Trophoblast cell (in vitro differentiated cells and primary cell): ENCODE results near the gene FATE1.
"Not testable (repeated sequence)": the region's sequence is repeated elsewhere in the genome, so short reads cannot be mapped to it uniquely, and the experiment has no call there.

Source experiments
- DNase-seq, 2 donors: peaks; one replicate each; pipeline ENCODE4 v3.0.0-alpha.2; 2016
- H2AFZ ChIP-seq: 2 replicates; pipeline ENCODE4 v1.6.1; 2013; ENCODE audit warnings: low read length, moderate library complexity, mild to moderate bottlenecking; ENCODE audit not compliant: insufficient read depth, poor library complexity
- H2AK5ac ChIP-seq: 2 replicates; pipeline ENCODE4 v1.6.1; 2013; ENCODE audit warnings: mild to moderate bottlenecking, low read length
- H2BK120ac ChIP-seq: 2 replicates; pipeline ENCODE4 v1.6.1; 2013; ENCODE audit warnings: low read length, mild to moderate bottlenecking, moderate library complexity; ENCODE audit not compliant: insufficient read depth, poor library complexity
- H2BK12ac ChIP-seq: 2 replicates; pipeline ENCODE4 v1.6.1; 2013; ENCODE audit warnings: mild to moderate bottlenecking, low read length, moderate library complexity
- H2BK5ac ChIP-seq: 2 replicates; pipeline ENCODE4 v1.6.1; 2013; ENCODE audit warnings: low read length, low read depth, moderate library complexity, mild to moderate bottlenecking; ENCODE audit not compliant: poor library complexity
- H3K14ac ChIP-seq: 2 replicates; pipeline ENCODE4 v1.6.1; 2013; ENCODE audit warnings: mild to moderate bottlenecking, low read length
- H3K18ac ChIP-seq: 2 replicates; pipeline ENCODE4 v1.6.1; 2013; ENCODE audit warnings: mild to moderate bottlenecking, low read length
- H3K23ac ChIP-seq: 2 replicates; pipeline ENCODE4 v1.6.1; 2013; ENCODE audit warnings: low read length
- H3K27ac ChIP-seq: 2 replicates; pipeline ENCODE4 v1.5.1; 2013; ENCODE audit warnings: low read depth, mild to moderate bottlenecking, inconsistent platforms, low read length, moderate library complexity
- H3K27me3 ChIP-seq: 2 replicates; pipeline ENCODE4 v1.6.1; 2013; ENCODE audit warnings: inconsistent platforms, mild to moderate bottlenecking, low read length, moderate library complexity; ENCODE audit not compliant: insufficient read depth
- H3K36me3 ChIP-seq, 2 experiments: 1 replicate in 1 of 2; 2 replicates in 1 of 2; pipeline ENCODE4 v1.6.1; 2013; ENCODE audit warnings: low read length in 2 of 2, mild to moderate bottlenecking in 2 of 2, moderate library complexity in 1 of 2; ENCODE audit not compliant: insufficient read depth in 2 of 2, control insufficient read depth in 1 of 2
- H3K4ac ChIP-seq: 2 replicates; pipeline ENCODE4 v1.6.1; 2013; ENCODE audit warnings: low read depth, mild to moderate bottlenecking, low read length, moderate library complexity
- H3K4me1 ChIP-seq, 2 experiments: 1 replicate in 1 of 2; 2 replicates in 1 of 2; pipeline ENCODE4 v1.6.1; 2013; ENCODE audit warnings: low read length in 2 of 2, mild to moderate bottlenecking in 2 of 2, moderate library complexity in 1 of 2; ENCODE audit not compliant: insufficient read depth in 2 of 2, control insufficient read depth in 1 of 2
- H3K4me2 ChIP-seq: 2 replicates; pipeline ENCODE4 v1.6.1; 2013; ENCODE audit warnings: inconsistent platforms, mild to moderate bottlenecking, low read length, moderate library complexity
- H3K4me3 ChIP-seq: 2 replicates; pipeline ENCODE4 v1.5.1; 2013; ENCODE audit warnings: mild to moderate bottlenecking, low read depth, low read length, inconsistent platforms
- H3K79me1 ChIP-seq: one replicate; pipeline ENCODE4 v1.6.1; 2013; ENCODE audit warnings: low read length
- H3K79me2 ChIP-seq: 2 replicates; pipeline ENCODE4 v1.6.1; 2013; ENCODE audit warnings: low read length, mild to moderate bottlenecking; ENCODE audit not compliant: control insufficient read depth, insufficient read depth, poor library complexity
- H3K9ac ChIP-seq: 2 replicates; pipeline ENCODE4 v1.6.1; 2013; ENCODE audit warnings: mild to moderate bottlenecking, low read length
- H3K9me3 ChIP-seq: 2 replicates; pipeline ENCODE4 v1.6.1; 2013; ENCODE audit warnings: low read depth, mild to moderate bottlenecking, control low read depth, inconsistent platforms, low read length; ENCODE audit not compliant: insufficient read depth
- H4K12ac ChIP-seq: 2 replicates; pipeline ENCODE4 v1.6.1; 2013; ENCODE audit warnings: low read depth, mild to moderate bottlenecking, low read length, moderate library complexity
- H4K8ac ChIP-seq: 2 replicates; pipeline ENCODE4 v1.6.1; 2013; ENCODE audit warnings: low read depth, mild to moderate bottlenecking, low read length, moderate library complexity
- H4K91ac ChIP-seq: one replicate; pipeline ENCODE4 v1.6.1; 2013; ENCODE audit warnings: low read depth, mild to moderate bottlenecking, low read length, moderate library complexity
- WGBS: extraction: QIAGEN DNeasy Blood & Tissue Kit; methylation state at CpG from one replicate; pipeline ENCODE4 v1.1.7; 2013; ENCODE audit warnings: missing lambda C conversion rate; ENCODE audit not compliant: insufficient read length, insufficient coverage; ENCODE audit errors: extremely low coverage; 5-methylcytosine and 5-hydroxymethylcytosine counted together

FATE1 gene

DNA sequence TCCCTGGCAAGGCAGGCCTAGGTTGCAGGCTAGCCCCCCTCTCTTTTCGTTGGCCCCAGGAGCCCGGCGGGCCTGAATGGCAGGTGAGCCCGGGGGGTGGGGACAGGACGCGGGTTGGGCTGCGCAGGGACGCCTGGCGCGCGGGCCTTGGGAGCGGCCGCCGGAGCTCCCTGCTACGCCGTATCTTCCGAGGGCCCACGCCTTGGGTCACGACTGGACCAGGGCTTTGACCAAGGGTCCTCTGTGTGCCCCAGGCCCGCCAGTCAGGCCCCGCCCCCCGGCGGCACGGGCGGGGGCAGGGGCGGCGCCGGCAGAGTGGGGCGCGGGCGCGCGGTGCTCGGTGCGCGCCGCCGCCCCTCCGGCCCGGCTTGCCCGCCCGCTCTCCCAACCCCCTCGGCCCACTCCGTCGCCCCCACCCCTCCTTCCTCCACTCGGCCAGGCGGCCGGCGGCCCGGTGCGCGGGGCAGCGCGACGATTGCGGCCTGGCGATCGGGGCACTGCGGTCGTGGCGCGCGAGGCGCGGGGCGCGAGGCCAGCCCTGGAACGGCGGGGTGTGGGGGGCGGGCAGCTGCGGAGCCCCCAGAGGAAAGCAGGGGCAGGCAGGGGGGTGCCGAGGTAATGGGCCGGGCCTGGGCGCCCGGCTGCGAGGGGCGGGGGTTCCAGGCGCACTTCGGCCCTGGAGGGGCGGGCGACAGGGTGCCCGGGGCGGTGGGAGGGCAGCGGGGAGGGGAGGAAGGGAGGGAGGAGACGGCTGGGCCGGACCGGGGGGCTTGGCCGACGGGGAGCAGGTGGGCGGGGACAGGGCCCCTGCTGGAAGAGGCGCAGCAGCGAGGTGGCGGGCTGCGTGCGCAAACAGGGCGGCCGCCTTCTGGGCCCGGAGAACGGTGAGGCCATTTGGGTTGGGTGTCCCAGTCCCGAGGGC lies 20.9 kb upstream of the FATE1 start, which contains the start of gene PRRG3:
TSS of gene PRRG3 (plus strand) at position 798 of the 922 bp plus-strand sequence. CDS start 3,357 bp downstream, outside the sequence.
- no peaks in the 10 kb centered on the region for H3K9me3 ChIP-seq
- no peak within 1 kb of the TSS for H2BK12ac ChIP-seq
- peak within 1 kb of the TSS; percentile 32 for H3K4me3 ChIP-seq
- H3K27ac ChIP-seq: no peak within 1 kb of the TSS
- H3K4me1 ChIP-seq: peaks cover 0 to 3% of the 10 kb centered on the region in 2 experiments
- peak within 1 kb of the TSS; percentile 73 for H3K4me2 ChIP-seq
- no peak within 1 kb of the TSS for H4K8ac ChIP-seq
- H2AK5ac ChIP-seq: no peak within 1 kb of the TSS
- no peaks in the 10 kb centered on the region for H3K36me3 ChIP-seq
- no peak for DNase-seq
- H3K14ac ChIP-seq: no peak within 1 kb of the TSS
- H2BK120ac ChIP-seq: no peak within 1 kb of the TSS
- peaks cover 6% of the 10 kb centered on the region for H3K27me3 ChIP-seq
- H2AFZ ChIP-seq: no peak within 1 kb of the TSS
- H4K91ac ChIP-seq: no peak within 1 kb of the TSS
- no peak within 1 kb of the TSS for H4K12ac ChIP-seq
- no peaks in the 10 kb centered on the region for H3K79me2 ChIP-seq
- H3K79me1 ChIP-seq: no peaks in the 10 kb centered on the region
- no CpG with 5 or more reads among the region's 100 CpGs for WGBS
- no peak within 1 kb of the TSS for H3K18ac ChIP-seq
- no peak within 1 kb of the TSS for H3K9ac ChIP-seq
- H3K23ac ChIP-seq: no peak within 1 kb of the TSS
- H3K4ac ChIP-seq: no peak within 1 kb of the TSS
- H2BK5ac ChIP-seq: no peak within 1 kb of the TSS

- H3K4ac ChIP-seq: no peak overlapping the region
- H2BK12ac ChIP-seq: no peak overlapping the region
- no peak for DNase-seq
- H2AFZ ChIP-seq: no peak overlapping the region
- H2AK5ac ChIP-seq: no peak overlapping the region
- no peak overlapping the region for H4K91ac ChIP-seq
- no peak overlapping the region for H3K14ac ChIP-seq
- peaks cover 6% of the 10 kb centered on the region for H3K27me3 ChIP-seq
- H3K18ac ChIP-seq: no peak overlapping the region
- H3K9ac ChIP-seq: no peak overlapping the region
- peaks cover 0 to 3% of the 10 kb centered on the region in 2 experiments for H3K4me1 ChIP-seq
- H3K27ac ChIP-seq: no peak overlapping the region
- H3K79me2 ChIP-seq: no peaks in the 10 kb centered on the region
- WGBS: no CpG with 5 or more reads among the region's 19 CpGs
- H4K12ac ChIP-seq: no peak overlapping the region
- H4K8ac ChIP-seq: no peak overlapping the region
- H3K36me3 ChIP-seq: no peaks in the 10 kb centered on the region
- peak overlapping the region; percentile 73 for H3K4me2 ChIP-seq
- no peak overlapping the region for H2BK120ac ChIP-seq
- H2BK5ac ChIP-seq: no peak overlapping the region
- no peaks in the 10 kb centered on the region for H3K9me3 ChIP-seq
- no peak overlapping the region for H3K4me3 ChIP-seq
- no peaks in the 10 kb centered on the region for H3K79me1 ChIP-seq
- no peak overlapping the region for H3K23ac ChIP-seq
Measured at GRCh38 chrX:151695583-151696340, 20.1 kb upstream of the FATE1 start.

DNA sequence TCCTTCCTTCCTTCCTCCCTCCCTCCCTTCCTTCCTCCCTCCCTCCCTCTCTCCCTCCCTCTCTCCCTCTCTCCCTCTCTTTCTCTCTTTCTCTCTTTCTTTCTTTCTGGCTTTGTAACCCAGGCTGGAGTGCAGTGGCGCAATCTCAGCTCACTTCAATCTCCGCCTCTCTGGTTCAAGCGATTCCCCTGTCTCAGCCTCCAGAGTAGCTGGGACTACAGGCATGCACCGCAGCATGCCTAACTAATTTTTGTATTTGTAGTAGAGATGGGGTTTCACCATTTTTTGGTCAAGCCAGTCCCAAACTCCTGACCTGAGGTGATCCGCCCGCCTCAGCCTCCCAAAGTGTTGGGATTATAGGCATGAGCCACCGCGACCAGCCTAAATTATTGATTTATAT lies 18.8 kb upstream of the FATE1 start:
- not testable (repeated sequence) for H3K9ac ChIP-seq, H2BK12ac ChIP-seq, H3K79me2 ChIP-seq, H3K14ac ChIP-seq, H3K23ac ChIP-seq, DNase-seq, H4K91ac ChIP-seq, H4K8ac ChIP-seq, H3K4ac ChIP-seq, H2AFZ ChIP-seq, H2BK5ac ChIP-seq, H3K18ac ChIP-seq, H3K79me1 ChIP-seq, H3K4me1 ChIP-seq, H4K12ac ChIP-seq, H2AK5ac ChIP-seq, H3K9me3 ChIP-seq, H3K27me3 ChIP-seq, H2BK120ac ChIP-seq, H3K4me2 ChIP-seq, H3K27ac ChIP-seq, H3K36me3 ChIP-seq, H3K4me3 ChIP-seq
- no CpG with 5 or more reads among the region's 8 CpGs for WGBS

DNA sequence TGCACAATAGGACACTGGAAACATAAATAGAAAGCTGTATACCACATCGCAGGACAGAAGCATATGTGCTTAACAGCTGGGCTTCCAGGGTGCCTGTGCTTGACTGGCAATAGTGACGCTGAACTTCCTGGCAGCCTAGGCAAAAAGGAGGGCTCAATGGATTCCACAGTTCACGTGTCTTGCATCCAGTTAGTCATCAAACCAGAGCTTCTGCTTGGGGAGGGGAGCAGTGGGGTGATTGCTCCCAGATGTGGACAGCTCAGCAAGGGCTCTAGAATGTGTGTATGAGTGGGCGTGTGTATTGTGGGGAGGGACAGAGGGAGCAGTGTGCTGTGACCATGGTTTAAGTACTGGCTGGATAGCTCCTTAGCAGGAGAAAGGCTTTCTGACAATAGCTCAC lies 18.3 kb upstream of the FATE1 start:
- no peak overlapping the region for H2AFZ ChIP-seq
- no peak overlapping the region for H4K8ac ChIP-seq
- H3K14ac ChIP-seq: no peak overlapping the region
- H3K4me1 ChIP-seq: peaks cover 0 to 3% of the 10 kb centered on the region in 2 experiments
- H3K4ac ChIP-seq: no peak overlapping the region
- no peaks in the 10 kb centered on the region for H3K79me2 ChIP-seq
- no CpG with 5 or more reads among the region's 4 CpGs for WGBS
- no peak overlapping the region for H4K12ac ChIP-seq
- no peak overlapping the region for H3K4me3 ChIP-seq
- H3K9me3 ChIP-seq: no peaks in the 10 kb centered on the region
- DNase-seq: no peak
- H2AK5ac ChIP-seq: no peak overlapping the region
- no peak overlapping the region for H3K9ac ChIP-seq
- H2BK120ac ChIP-seq: no peak overlapping the region
- H4K91ac ChIP-seq: no peak overlapping the region
- H2BK12ac ChIP-seq: no peak overlapping the region
- H3K23ac ChIP-seq: no peak overlapping the region
- H3K27me3 ChIP-seq: peaks cover 6% of the 10 kb centered on the region
- no peaks in the 10 kb centered on the region for H3K79me1 ChIP-seq
- no peak overlapping the region for H2BK5ac ChIP-seq
- H3K27ac ChIP-seq: no peak overlapping the region
- H3K36me3 ChIP-seq: no peaks in the 10 kb centered on the region
- H3K4me2 ChIP-seq: no peak overlapping the region
- no peak overlapping the region for H3K18ac ChIP-seq
